Glomerular visceral epithelial cell (primary cell): ENCODE data around the gene HAPLN1.
"Not testable (repeated sequence)": the region's sequence is repeated elsewhere in the genome, so short reads cannot be mapped to it uniquely, and the experiment has no call there.

Experiments
- DNase-seq: peaks from one replicate; pipeline ENCODE4 v3.0.0-alpha.2; 2016; ENCODE audit errors: extremely low spot score

The HAPLN1 gene

GRCh38 chr5:83720836-83721537 is at the start of gene HAPLN1:
Gene HAPLN1 (minus strand): TSS chr5:83720855. CDS start chr5:83673523, 47,332 bp downstream.
- DNase-seq, result peak; percentile 65

DNA sequence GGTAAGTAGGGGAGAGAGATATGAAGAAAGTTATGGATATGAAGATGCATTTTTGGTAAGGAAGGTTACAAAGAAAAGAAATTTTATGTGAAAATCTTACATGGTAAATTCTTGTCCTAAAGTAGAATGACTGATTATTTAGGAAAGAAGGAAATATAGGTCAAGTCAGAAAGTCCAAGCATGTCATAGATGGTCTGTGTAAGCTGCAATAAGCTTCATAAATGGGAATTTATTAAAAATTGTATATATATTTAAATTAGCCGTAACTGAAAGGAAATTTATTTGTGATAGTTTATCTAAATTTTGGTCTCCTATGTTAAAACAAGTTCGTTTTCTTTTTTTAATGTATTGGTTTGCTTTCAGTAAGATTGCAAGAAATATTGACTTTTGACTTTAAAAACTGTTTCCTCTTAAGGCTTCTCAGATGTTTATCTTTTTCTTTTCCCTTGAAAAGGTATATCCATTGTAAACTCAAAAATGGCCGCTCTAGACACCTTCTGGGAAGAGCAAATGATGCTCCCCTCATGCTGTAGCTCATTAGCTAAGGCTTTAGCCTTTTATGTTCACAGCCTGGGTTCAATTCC is 46.8 kb upstream of the HAPLN1 start:
- DNase-seq, result peak; percentile 21

DNA sequence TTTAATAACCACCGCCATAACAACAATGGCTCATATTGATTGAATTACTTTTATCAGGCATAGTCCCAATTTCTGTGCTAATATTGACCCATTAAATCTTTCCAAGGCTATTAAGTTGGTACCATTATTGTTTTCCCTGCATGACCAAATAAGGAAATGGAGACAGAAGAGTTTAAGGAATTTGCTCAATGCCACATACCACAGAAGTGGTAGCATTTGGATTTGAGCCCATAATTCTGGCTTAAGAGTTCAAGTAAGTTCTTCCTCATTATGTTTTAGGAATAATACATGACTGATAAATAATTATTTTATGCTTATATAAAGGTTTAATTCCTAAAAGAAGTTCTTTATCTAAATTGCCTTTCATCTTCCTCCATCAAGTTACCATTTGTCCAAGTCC is 43.4 kb upstream of the HAPLN1 start:
- DNase-seq, result no peak

- DNase-seq, result no peak
Measured at GRCh38 chr5:83760579-83760978, 39.9 kb upstream of the HAPLN1 start.

DNA sequence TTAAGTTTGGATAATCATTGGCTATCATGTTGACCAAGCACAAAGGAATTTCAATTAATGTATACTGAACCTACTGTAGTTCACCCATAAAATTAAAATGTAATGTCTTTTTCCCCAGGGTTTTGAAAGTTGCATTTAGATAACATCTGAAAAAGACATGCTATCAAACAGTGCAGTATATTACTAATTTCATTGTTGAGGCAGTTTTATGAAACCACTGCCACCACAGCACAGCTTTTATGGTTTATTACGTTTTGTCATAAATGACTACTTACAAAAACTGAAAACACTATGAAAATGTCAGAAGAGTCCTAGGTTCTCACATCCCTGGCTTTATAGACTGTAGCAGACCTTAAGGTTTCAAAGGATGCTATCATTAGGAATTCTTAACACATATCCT is 32.0 kb upstream of the HAPLN1 start:
- no peak for DNase-seq

DNA sequence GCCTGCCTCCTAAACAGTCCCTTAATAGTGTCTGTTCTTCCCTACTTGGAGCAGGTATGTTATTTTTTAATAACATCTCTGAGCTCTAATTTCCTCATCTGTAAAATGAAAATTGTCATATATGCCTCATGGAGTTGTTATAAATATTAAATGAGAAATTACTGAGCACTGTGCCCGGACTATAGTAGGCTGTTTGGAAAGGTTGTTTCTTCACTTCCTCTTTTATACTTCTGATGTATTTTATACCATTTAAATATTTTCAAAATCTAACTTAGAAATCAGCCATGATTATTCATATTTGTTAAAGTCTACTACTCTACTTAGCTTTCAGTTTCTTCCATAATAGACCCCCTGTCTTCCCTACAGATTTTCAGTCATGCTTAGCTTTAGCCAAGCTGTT is 30.5 kb upstream of the HAPLN1 start:
- no peak for DNase-seq

DNA sequence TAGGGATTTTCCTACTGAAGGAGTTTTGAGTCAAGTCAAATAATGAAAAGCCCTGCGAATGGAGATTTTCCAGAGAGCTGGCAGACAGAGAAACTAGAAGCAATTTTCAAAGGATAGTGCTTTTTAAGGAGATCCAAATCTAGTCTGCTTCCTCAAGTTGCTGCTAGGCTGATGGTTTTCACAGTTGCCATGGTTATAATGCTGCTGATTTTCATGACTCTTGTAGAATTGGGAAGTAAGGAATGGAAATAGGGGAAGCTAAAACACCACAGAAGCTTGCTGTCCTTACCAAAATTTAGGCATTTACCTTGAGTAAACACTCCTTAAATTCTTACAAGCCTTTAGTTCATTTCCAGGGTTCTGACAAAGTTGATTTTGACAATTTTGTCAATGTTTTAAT is 30.1 kb upstream of the HAPLN1 start:
- no peak for DNase-seq

DNA sequence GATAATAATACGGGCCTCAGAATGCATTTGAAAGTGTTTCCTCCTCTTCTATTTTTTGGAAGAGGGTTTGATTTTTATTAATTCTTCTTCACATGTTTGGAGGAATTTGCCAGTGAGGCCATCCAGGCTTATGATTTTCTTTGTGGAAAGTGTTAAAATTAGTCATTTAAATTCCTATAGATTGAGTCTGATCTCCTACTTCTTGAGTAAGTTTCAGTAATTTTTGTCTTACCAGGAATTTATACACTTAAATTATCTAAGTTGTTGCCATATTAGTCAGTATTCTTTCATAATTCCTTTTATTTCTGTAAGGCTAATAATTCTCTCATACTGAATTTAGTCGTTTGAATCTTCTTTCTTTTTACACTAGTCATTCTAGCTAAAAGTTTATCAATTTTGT is 25.2 kb upstream of the HAPLN1 start:
- no peak for DNase-seq

- DNase-seq, result no peak
Measured at GRCh38 chr5:83744821-83745220, 24.2 kb upstream of the HAPLN1 start.

- DNase-seq, result no peak
Measured at GRCh38 chr5:83742089-83742488, 21.4 kb upstream of the HAPLN1 start.

DNA sequence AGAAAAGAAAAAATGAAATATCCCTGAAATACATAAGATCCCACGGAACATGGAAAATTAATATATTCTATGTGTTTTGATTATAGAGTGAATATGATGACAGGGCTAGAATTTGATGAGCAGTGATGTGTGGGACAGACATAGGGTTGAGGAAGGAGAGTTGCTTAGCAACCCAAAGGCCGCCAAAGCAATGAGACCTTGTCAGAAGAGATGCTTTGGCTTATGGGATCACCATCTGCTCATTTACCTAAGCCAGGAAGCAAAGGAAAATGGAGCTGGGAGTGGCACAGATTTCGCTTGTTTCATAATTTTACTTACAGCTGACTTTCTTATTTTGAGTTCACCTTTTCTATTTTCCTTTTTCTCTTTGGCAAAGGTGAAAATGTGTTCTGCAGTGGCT is 20.9 kb upstream of the HAPLN1 start:
- DNase-seq, result no peak

DNA sequence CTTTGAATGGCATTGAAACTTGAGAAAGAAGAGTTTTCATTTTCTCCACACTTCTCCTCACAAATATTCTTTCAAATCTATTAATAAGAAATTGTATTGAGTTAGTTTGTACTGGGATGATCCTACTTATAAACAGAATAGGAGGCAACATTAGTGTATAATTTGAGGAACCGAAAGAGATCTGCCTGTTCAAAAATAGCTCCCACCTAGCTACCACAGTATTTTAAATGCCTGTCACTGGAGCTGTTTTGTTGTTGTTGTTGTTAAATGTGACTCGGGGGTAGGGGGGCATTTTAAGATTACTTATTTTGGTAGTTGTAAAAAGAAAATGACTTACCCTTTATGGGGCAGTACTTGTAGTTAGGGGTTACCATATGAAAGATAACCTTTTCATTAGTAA is 20.1 kb upstream of the HAPLN1 start:
- no peak for DNase-seq

DNA sequence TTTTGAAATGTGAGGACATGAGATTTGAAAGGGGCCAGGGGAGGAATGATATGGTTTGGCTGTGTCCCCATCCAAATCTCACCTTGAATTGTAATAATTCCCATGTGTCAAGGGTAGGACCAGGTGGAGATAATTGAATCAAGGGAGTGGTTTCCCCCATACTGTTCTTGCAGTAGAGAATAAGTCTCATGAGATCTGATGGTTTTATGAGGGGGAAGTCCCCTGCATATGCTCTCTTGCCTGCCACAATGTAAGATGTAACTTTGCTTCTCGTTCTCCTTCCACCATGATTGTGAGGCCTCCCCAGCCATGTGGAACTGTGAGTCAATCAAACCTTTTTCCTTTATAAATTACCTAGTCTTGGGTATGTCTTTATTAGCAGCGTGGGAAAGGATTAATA is 15.5 kb upstream of the HAPLN1 start:
- DNase-seq, result not testable (repeated sequence)

DNA sequence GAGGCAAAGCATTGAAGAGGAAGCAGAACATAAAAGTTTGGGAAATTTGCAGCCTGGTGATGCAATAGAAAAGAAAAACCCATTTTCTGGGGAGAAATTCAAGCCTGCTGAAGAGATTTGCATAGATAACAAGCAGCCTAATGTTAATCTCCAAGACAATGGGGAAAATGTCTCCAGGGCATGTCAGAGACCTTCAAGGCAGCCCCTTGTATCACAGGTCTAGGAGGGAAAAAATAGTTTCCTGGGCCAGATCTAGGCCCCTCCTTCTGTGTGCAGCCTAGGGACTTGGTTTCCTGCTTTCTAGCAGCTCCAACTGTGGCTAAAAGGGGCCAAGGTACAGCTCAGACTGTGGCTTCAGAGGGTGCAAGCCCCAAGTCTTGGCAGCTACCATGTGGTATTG is 14.4 kb upstream of the HAPLN1 start:
- not testable (repeated sequence) for DNase-seq

DNA sequence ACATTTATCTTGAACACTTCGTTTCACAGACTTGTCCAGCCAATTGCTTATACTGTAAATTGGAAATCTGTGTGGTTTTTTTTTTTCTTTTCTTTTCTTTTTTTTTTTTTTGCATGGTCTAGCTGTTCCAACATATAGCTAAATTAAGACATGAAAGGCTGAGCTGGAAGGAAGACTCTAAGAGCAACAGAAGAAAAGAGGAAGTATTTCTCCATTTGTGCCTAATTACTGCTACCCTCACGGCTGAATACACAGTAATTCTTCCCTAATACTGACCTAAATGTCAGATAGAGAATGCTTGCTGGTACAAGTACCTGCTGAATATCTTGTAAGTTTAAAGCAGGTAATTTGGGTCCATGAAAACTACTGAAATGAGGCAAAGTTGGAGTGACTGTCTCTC is 11.0 kb upstream of the HAPLN1 start:
- no peak for DNase-seq

DNA sequence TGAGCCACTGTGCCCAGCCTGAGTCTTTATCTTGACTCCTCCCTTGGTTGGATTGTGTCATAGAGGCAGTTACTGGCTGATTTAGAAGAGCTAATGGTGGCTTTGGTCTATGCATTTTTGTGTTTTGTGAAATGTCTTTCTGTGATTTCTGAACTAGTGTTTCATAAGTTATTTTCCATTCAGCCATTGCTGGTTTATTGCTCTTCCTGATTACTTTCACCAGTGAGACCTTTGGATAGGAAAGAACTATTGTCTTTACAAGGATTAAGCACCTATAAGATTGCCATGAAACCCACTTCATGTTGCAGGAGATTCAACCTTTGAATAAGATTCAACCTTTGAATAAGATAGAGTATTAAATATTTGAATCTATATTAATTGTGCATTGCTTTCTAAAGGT is 8.7 kb upstream of the HAPLN1 start:
- DNase-seq, result no peak

- peak; percentile 89 for DNase-seq
Measured at GRCh38 chr5:83726912-83727311, 6.3 kb upstream of the HAPLN1 start.

GRCh38 chr5:83724935-83725334 is 4.3 kb upstream of the HAPLN1 start:
- DNase-seq, result no peak

DNA sequence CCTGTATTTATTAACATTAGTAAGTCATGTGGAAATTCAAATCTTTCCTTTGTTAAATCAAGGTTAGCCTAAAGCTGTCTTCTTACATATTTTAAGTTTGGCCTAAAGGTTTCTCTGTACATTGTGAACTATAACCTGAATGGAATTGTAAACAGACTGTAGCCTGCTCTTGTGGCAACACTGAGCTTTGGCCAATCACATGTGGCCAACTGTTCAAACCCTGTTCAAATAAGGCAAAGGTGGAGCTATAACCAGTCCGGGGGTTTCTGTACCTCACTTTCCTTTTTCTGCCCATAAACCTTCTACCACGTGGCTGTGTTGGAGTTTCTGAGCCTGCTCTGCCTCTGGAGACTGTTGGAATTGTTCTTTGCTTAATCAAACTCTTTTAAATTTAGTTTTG is 3.3 kb upstream of the HAPLN1 start:
- no peak for DNase-seq

DNA sequence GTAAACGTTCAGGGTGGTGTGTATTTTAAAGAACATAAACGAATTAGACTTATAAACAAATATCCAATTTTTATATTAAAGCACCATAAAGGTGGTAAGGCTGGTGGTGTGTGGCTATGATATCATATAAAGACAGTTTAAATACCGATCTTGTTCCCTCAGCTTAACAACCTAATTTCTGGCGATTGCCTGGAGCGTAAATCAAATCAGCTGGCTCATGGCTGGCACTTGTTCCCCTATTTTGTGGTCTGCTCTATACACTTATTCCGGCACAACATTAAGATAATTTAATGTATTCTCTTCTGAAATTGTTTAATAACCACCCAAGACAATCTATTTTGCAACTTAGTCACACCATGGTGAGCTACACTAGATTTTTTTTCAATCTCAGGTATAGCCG is 2.4 kb upstream of the HAPLN1 start:
- DNase-seq, result no peak

DNA sequence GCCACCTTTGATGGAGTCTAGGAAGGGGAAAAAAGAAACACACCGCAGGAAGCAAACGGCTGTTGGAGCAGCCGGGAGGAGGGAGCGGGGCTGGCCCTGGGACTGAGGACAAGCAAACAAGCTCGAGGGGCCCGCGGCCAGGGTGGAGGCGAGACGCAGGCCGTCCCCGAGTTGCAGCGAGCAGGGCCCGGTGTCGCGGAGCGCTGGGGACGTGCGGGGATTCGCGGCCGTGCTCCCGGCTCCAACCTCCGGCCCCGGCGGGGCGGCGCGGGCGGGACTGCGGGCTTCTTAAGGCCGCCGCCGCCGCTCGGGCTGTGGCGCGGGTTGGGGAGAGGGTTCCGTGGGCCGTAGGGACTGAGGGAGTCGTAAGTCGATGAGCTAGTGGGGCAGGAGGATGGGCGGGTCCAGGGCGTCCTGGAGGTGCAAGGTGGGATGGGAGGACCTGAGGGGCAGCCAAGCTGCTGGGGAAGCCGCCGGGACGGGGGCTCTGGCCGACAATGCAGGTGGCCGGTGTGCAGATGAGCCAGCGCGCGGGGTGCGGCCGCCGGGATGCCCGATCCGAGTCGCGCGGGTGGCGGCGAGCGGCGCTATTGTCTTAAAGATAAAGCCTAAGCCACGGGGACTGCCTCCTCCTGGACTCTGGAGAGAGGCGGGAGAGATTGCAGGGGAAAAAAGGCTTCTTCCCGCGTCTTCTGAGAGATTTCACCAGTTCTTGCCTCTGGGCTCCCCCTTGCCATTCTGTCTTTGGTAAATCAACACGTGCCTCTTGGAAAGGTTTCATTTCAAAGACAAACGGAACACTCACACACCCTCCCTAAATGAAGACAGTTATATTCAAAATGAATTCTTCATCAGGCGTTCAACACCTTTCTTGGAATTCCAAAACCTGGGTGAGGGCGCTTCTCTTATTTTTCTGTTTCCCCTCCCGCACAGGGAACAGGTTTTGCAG is 1.6 kb upstream of the HAPLN1 start:
- DNase-seq, result peak; percentile 93

GRCh38 chr5:83718936-83719495 is 1.6 kb downstream of the HAPLN1 start:
- no peak for DNase-seq
